GM23248 (cell line): ENCODE results near the gene CES3. TPM values are rescaled to one million over a fixed set of nuclear protein-coding genes. Genes with fewer than 3 reads are reported as not detected.

Experiments
- DNase-seq: peaks from one replicate; pipeline ENCODE4 v3.0.0-alpha.2; 2015
- H2AFZ ChIP-seq: fragments of 200-600 bp; sonication (generic); 2 replicates; pipeline ENCODE4 v1.6.1; 2016; ENCODE audit warnings: antibody characterized with exemption
- H3F3A ChIP-seq: fragments of 200-600 bp; sonication (generic); 2 replicates; pipeline ENCODE4 v1.6.1; 2016; ENCODE audit warnings: mild to moderate bottlenecking, antibody characterized with exemption, mixed run types; ENCODE audit not compliant: insufficient read depth
- H3K27ac ChIP-seq: fragments of 200-600 bp; sonication (generic); 2 replicates; pipeline ENCODE4 v1.5.1; 2016; ENCODE audit warnings: mild to moderate bottlenecking
- H3K27me3 ChIP-seq: fragments of 200-600 bp; sonication (generic); replicated peaks from 2 replicates; pipeline ENCODE4 v1.6.1; 2016; ENCODE audit warnings: mild to moderate bottlenecking; ENCODE audit not compliant: insufficient read depth
- H3K36me3 ChIP-seq: fragments of 200-600 bp; sonication (generic); 2 replicates; pipeline ENCODE4 v1.6.1; 2016; ENCODE audit warnings: low read depth, mild to moderate bottlenecking
- H3K4me1 ChIP-seq: fragments of 200-600 bp; sonication (generic); 2 replicates; pipeline ENCODE4 v1.6.1; 2016; ENCODE audit warnings: mild to moderate bottlenecking; ENCODE audit not compliant: insufficient read depth
- H3K4me2 ChIP-seq: fragments of 200-600 bp; sonication (generic); one replicate; pipeline ENCODE4 v1.6.1; 2016; ENCODE audit warnings: mild to moderate bottlenecking; ENCODE audit not compliant: unreplicated experiment
- H3K4me3 ChIP-seq: fragments of 200-600 bp; sonication (generic); 2 replicates; pipeline ENCODE4 v1.5.1; 2016; ENCODE audit warnings: mild to moderate bottlenecking
- H3K79me2 ChIP-seq: fragments of 200-600 bp; sonication (generic); 2 replicates; pipeline ENCODE4 v1.6.1; 2016; ENCODE audit warnings: mild to moderate bottlenecking; ENCODE audit not compliant: insufficient read depth
- H3K9ac ChIP-seq: fragments of 200-600 bp; sonication (generic); 2 replicates; pipeline ENCODE4 v1.6.1; 2016; ENCODE audit warnings: mild to moderate bottlenecking
- H3K9me2 ChIP-seq: fragments of 200-600 bp; sonication (generic); 2 replicates; pipeline ENCODE4 v1.6.1; 2016; ENCODE audit warnings: mixed run types, mild to moderate bottlenecking, moderate library complexity; ENCODE audit not compliant: insufficient read depth
- H3K9me3 ChIP-seq: fragments of 200-600 bp; sonication (generic); one replicate; pipeline ENCODE4 v1.6.1; 2017; ENCODE audit warnings: low read depth
- H4K20me1 ChIP-seq: fragments of 200-600 bp; sonication (generic); 2 replicates; pipeline ENCODE4 v1.6.0; 2016; ENCODE audit not compliant: insufficient read depth
- EZH2 ChIP-seq: fragments of 200-600 bp; sonication (generic); IDR thresholded peaks from 2 replicates; pipeline ENCODE4 v1.6.1; 2018; ENCODE audit warnings: antibody characterized with exemption, mild to moderate bottlenecking; ENCODE audit not compliant: insufficient read depth, poor library complexity, severe bottlenecking
- EZH2phosphoT487 ChIP-seq: fragments of 200-600 bp; sonication (generic); IDR thresholded peaks from 2 replicates; pipeline ENCODE4 v1.6.1; 2018; ENCODE audit warnings: antibody characterized with exemption, moderate library complexity, mild to moderate bottlenecking, low read depth; ENCODE audit not compliant: insufficient read depth
- WGBS, 2 experiments: methylation state at CpG; one replicate each; pipeline ENCODE4 v1.1.6; 2015 to 2017; ENCODE audit warnings: low lambda C conversion rate in 2 of 2, low coverage in 1 of 2; ENCODE audit errors: missing lambda C conversion rate in 2 of 2; 5-methylcytosine and 5-hydroxymethylcytosine counted together
- in situ Hi-C: fragments of 300-500 bp; cut with MboI; formaldehyde crosslinking; loops from 2 replicates; pipeline ENCODE4 v1.15.0; 2020
- polyA plus RNA-seq: library from polyadenylated mRNA; unstranded; fragments of >200 nt; fragmentation: Nextera tagmentation; extraction: Ambion mirVana; gene quantifications from 2 replicates; pipeline ENCODE4 v1.2.1, GENCODE V29; 2016
- total RNA-seq: library from RNA; depleted of rRNA; stranded (reverse); fragments of >200 nt; shearing (Covaris generic); gene quantifications from 2 replicates; pipeline ENCODE4 v1.2.3, GENCODE V29; 2014

Gene CES3
- total and polyA plus RNA-seq, 2 experiments from 2014 or later = not detected

DNA sequence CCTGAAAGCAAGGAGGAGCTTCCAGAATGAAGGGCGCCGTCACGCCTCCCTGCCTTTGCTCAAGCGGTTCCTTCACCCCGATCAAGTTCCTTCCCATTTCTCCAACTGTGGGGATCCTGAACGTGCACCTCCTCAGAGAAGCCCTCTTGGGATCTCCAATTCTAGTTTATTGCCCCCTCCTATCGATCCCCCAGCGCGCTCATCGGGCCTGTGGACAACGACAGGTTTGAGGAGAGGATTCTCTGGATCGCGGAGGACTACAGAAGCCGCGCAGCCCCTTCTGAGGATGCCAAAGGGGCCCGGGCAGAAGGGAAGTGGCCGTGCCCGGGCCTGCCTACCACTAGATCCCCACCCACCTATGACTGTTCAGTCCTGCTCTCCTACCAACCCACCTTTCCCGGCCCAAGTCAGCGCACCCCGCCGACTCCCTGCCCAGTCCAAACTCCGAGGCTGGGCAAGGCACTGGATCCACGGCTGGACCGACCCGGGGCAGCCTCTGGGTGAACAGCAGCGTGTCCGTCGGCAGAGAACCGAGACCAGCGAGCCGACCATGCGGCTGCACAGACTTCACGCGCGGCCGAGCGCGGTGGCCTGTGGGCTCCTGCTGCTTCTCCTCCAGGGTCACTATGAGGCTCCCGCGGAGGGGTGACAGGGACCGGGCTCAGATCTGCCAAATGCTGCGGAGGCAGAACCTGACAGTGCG is 12.8 kb upstream of the CES3 start:
- DNase-seq = peak; percentile 51
- Histone ChIP-seq H3K27ac (no peak overlapping the region), H3F3A (0 out of 2 replicates have a peak, but pooled peaks cover 4% of the 10 kb centered on the region), H3K36me3 (no peaks in the 10 kb centered on the region; the same call in 1 of the 2 replicates), H2AFZ (peak overlapping the region; percentile 82), H3K27me3 (no peaks in the 10 kb centered on the region; the same call in none of the 2 replicates), H3K9me3 (no peaks in the 10 kb centered on the region), H3K4me2 (peak overlapping the region; percentile 99), H4K20me1 (no peaks in the 10 kb centered on the region), H3K4me1 (peaks cover 4% of the 10 kb centered on the region; the same call in 1 of the 2 replicates), H3K4me3 (peak overlapping the region; percentile 71), H3K79me2 (no peaks in the 10 kb centered on the region), H3K9me2 (no peaks in the 10 kb centered on the region), H3K9ac (peak overlapping the region; percentile 39; the same call in 1 of the 2 replicates)
- in situ Hi-C loops = no loop called here
- WGBS, 2 experiments = 3% methylated on average over 41 to 44 of the region's 44 CpGs
- no peak for TF ChIP-seq EZH2phosphoT487

DNA sequence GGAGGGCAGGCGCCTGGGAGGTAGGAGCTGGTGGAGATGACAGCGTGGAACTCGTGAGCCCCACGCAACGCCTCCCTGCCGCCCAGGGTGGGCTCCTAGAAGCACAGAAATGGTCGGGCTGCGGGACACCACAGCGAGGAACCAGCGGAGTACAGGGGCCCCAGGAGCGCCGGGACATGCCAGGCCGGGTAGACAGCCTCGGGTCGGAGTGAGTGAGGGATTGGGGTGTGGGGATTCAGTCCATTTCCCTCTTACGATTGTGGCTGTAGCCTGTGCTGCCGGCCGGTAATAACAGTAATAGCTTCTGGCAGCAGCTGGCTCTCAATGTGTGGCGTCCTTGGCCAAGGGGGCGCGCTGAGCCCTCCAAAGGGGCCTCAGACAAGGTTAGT is 12.2 kb upstream of the CES3 start:
- H3K4me1 ChIP-seq = peaks cover 4% of the 10 kb centered on the region; the same call in 1 of the 2 replicates
- H3K9me3 ChIP-seq = no peaks in the 10 kb centered on the region
- 0 out of 2 replicates have a peak, but pooled peaks cover 4% of the 10 kb centered on the region for H3F3A ChIP-seq
- no peaks in the 10 kb centered on the region; the same call in none of the 2 replicates for H3K27me3 ChIP-seq
- no peak for TF ChIP-seq EZH2phosphoT487
- no peak for TF ChIP-seq EZH2
- H3K9me2 ChIP-seq = no peaks in the 10 kb centered on the region
- H3K9ac ChIP-seq = no peak overlapping the region
- no peaks in the 10 kb centered on the region; the same call in 1 of the 2 replicates for H3K36me3 ChIP-seq
- peak overlapping the region; percentile 71 for H3K4me3 ChIP-seq
- H2AFZ ChIP-seq = peak overlapping the region; percentile 82
- no peaks in the 10 kb centered on the region for H3K79me2 ChIP-seq
- in situ Hi-C loops = no loop called here
- DNase-seq = no peak
- no peak overlapping the region for H3K27ac ChIP-seq
- peak overlapping the region; percentile 99 for H3K4me2 ChIP-seq
- WGBS, 2 experiments = 7 to 8% methylated on average over 21 of the region's 21 CpGs
- H4K20me1 ChIP-seq = no peaks in the 10 kb centered on the region

GRCh38 chr16:66949472-66949871 is 11.6 kb upstream of the CES3 start:
- 81 to 88% methylated on average over 6 of the region's 6 CpGs for WGBS, 2 experiments
- in situ Hi-C loops = no loop called here

GRCh38 chr16:66950437-66950836 is 10.6 kb upstream of the CES3 start:
- H3K4me1 ChIP-seq = peaks cover 4% of the 10 kb centered on the region; the same call in 1 of the 2 replicates
- no peaks in the 10 kb centered on the region for H3K79me2 ChIP-seq
- H3K9me2 ChIP-seq = no peaks in the 10 kb centered on the region
- H3F3A ChIP-seq = 0 out of 2 replicates have a peak, but pooled peaks cover 4% of the 10 kb centered on the region
- H3K9ac ChIP-seq = no peak overlapping the region
- H3K4me2 ChIP-seq = no peak overlapping the region
- H2AFZ ChIP-seq = no peak overlapping the region
- WGBS, 2 experiments = 91% methylated on average over 2 of the region's 2 CpGs
- H3K9me3 ChIP-seq = no peaks in the 10 kb centered on the region
- no peaks in the 10 kb centered on the region for H4K20me1 ChIP-seq
- TF ChIP-seq EZH2phosphoT487 (no peak), EZH2 (no peak)
- H3K27me3 ChIP-seq = no peaks in the 10 kb centered on the region; the same call in none of the 2 replicates
- H3K27ac ChIP-seq = no peak overlapping the region
- H3K4me3 ChIP-seq = no peak overlapping the region
- H3K36me3 ChIP-seq = no peaks in the 10 kb centered on the region
- no peak for DNase-seq
- in situ Hi-C loops = loop anchor here (25.0 kb wide), 1 partner anchor 212 kb away; the partner anchor contains the start of genes B3GNT9, FBXL8, HSF4 and NOL3

More at GRCh38 chr16:66949472-66949871, 11.6 kb upstream of the CES3 start:
- Histone ChIP-seq H3K9me3 (no peaks in the 10 kb centered on the region), H3K36me3 (no peaks in the 10 kb centered on the region), H3K27ac (no peak overlapping the region), H3K9ac (no peak overlapping the region), H3K4me2 (no peak overlapping the region), H3K9me2 (no peaks in the 10 kb centered on the region), H3K4me1 (peaks cover 4% of the 10 kb centered on the region; the same call in 1 of the 2 replicates), H3F3A (0 out of 2 replicates have a peak, but pooled peaks cover 4% of the 10 kb centered on the region), H4K20me1 (no peaks in the 10 kb centered on the region), H2AFZ (no peak overlapping the region), H3K79me2 (no peaks in the 10 kb centered on the region), H3K4me3 (no peak overlapping the region), H3K27me3 (no peaks in the 10 kb centered on the region; the same call in none of the 2 replicates)
- TF ChIP-seq EZH2phosphoT487 = no peak
- TF ChIP-seq EZH2 = no peak
- DNase-seq = no peak
